ENCODE measurements around the gene LHCGR. TPM values are rescaled to one million over a fixed set of nuclear protein-coding genes. Genes with fewer than 3 reads are reported as not detected.

LHCGR gene
- total and polyA plus RNA-seq, 2 experiments from 2014 or later, result 0.45 to 0.66 TPM

- peak overlapping the region; percentile 69 for H3K4me2 ChIP-seq
- H3K36me3 ChIP-seq (ENCODE audit: insufficient read depth), result no peaks in the 10 kb centered on the region
- H2AFZ ChIP-seq, result peak overlapping the region; percentile 75; the same call in 1 of the 2 replicates
- H3K4me3 ChIP-seq, result no peak overlapping the region
- H4K20me1 ChIP-seq (replicated peaks; ENCODE audit: insufficient read depth), result no peaks in the 10 kb centered on the region
- H3K27me3 ChIP-seq (ENCODE audit: insufficient read depth), result no peaks in the 10 kb centered on the region
- Mint-ChIP-seq H3K36me3 (ENCODE audit: low read depth) (no peaks in the 10 kb centered on the region), H3K27me3 (ENCODE audit: insufficient read depth, low read depth, poor library complexity) (no peaks in the 10 kb centered on the region), H3K4me3 (no peak overlapping the region), H3K27ac (no peak overlapping the region; the same call in 1 of the 2 replicates), H3K4me1 (peaks cover 34% of the 10 kb centered on the region), H3K9me3 (no peaks in the 10 kb centered on the region)
- 0 out of 2 replicates have a peak, but pooled peaks cover 6% of the 10 kb centered on the region for H3K9me2 ChIP-seq (ENCODE audit: insufficient read depth)
- no peaks in the 10 kb centered on the region for H3K79me2 ChIP-seq (replicated peaks; ENCODE audit: insufficient read depth)
- TF ChIP-seq EZH2 (IDR thresholded peaks at IDR 0.05; ENCODE audit: low read depth, unreplicated experiment) (no peak), STAT1 (IDR thresholded peaks at IDR 0.05; ENCODE audit: unreplicated experiment) (no peak), EZH2phosphoT487 (IDR thresholded peaks at IDR 0.05; ENCODE audit: unreplicated experiment) (no peak), ZNF114 (CRISPR knock-in tag; IDR thresholded peaks at IDR 0.05) (no peak), ETS1 (IDR thresholded peaks at IDR 0.05) (no peak), CTCF (conservative IDR thresholded peaks at IDR 0.05; ENCODE audit: low read depth in 2 of 2) (no peak), POLR2AphosphoS5 (IDR thresholded peaks at IDR 0.05; ENCODE audit: low read depth) (no peak), NANOG (IDR thresholded peaks at IDR 0.05; ENCODE audit: borderline replicate concordance) (no peak), ZNF331 (CRISPR knock-in tag; IDR thresholded peaks at IDR 0.05; ENCODE audit: low read depth) (no peak), CREB1 (CRISPR knock-in tag; IDR thresholded peaks at IDR 0.05; ENCODE audit: low read depth) (no peak), JUNB (IDR thresholded peaks at IDR 0.05; ENCODE audit: unreplicated experiment) (no peak), REST (IDR thresholded peaks at IDR 0.05; ENCODE audit: unreplicated experiment) (no peak)
- TF ChIP-seq, protein P1, sequence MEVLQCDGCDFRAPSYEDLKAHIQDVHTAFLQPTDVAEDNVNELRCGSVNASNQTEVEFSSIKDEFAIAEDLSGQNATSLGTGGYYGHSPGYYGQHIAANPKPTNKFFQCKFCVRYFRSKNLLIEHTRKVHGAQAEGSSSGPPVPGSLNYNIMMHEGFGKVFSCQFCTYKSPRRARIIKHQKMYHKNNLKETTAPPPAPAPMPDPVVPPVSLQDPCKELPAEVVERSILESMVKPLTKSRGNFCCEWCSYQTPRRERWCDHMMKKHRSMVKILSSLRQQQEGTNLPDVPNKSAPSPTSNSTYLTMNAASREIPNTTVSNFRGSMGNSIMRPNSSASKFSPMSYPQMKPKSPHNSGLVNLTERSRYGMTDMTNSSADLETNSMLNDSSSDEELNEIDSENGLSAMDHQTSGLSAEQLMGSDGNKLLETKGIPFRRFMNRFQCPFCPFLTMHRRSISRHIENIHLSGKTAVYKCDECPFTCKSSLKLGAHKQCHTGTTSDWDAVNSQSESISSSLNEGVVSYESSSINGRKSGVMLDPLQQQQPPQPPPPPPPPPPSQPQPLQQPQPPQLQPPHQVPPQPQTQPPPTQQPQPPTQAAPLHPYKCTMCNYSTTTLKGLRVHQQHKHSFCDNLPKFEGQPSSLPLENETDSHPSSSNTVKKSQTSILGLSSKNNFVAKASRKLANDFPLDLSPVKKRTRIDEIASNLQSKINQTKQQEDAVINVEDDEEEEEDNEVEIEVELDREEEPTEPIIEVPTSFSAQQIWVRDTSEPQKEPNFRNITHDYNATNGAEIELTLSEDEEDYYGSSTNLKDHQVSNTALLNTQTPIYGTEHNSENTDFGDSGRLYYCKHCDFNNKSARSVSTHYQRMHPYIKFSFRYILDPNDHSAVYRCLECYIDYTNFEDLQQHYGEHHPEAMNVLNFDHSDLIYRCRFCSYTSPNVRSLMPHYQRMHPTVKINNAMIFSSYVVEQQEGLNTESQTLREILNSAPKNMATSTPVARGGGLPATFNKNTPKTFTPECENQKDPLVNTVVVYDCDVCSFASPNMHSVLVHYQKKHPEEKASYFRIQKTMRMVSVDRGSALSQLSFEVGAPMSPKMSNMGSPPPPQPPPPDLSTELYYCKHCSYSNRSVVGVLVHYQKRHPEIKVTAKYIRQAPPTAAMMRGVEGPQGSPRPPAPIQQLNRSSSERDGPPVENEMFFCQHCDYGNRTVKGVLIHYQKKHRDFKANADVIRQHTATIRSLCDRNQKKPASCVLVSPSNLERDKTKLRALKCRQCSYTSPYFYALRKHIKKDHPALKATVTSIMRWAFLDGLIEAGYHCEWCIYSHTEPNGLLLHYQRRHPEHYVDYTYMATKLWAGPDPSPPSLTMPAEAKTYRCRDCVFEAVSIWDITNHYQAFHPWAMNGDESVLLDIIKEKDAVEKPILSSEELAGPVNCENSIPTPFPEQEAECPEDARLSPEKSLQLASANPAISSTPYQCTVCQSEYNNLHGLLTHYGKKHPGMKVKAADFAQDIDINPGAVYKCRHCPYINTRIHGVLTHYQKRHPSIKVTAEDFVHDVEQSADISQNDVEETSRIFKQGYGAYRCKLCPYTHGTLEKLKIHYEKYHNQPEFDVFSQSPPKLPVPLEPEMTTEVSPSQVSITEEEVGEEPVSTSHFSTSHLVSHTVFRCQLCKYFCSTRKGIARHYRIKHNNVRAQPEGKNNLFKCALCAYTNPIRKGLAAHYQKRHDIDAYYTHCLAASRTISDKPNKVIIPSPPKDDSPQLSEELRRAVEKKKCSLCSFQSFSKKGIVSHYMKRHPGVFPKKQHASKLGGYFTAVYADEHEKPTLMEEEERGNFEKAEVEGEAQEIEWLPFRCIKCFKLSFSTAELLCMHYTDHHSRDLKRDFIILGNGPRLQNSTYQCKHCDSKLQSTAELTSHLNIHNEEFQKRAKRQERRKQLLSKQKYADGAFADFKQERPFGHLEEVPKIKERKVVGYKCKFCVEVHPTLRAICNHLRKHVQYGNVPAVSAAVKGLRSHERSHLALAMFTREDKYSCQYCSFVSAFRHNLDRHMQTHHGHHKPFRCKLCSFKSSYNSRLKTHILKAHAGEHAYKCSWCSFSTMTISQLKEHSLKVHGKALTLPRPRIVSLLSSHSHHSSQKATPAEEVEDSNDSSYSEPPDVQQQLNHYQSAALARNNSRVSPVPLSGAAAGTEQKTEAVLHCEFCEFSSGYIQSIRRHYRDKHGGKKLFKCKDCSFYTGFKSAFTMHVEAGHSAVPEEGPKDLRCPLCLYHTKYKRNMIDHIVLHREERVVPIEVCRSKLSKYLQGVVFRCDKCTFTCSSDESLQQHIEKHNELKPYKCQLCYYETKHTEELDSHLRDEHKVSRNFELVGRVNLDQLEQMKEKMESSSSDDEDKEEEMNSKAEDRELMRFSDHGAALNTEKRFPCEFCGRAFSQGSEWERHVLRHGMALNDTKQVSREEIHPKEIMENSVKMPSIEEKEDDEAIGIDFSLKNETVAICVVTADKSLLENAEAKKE (CRISPR knock-in tag; IDR thresholded peaks at IDR 0.05), result no peak
- no peaks in the 10 kb centered on the region for H3F3A ChIP-seq (replicated peaks; ENCODE audit: low read depth)
- H3K27ac ChIP-seq (ENCODE audit: low read depth), result no peak overlapping the region
- peaks cover 23% of the 10 kb centered on the region for H3K4me1 ChIP-seq (ENCODE audit: insufficient read depth)
- ATAC-seq (peak; percentile 59; the same call in 2 of the 3 replicates), DNase-seq (ENCODE audit: low spot score) (peak; percentile 13)
Observed at GRCh38 chr2:48790407-48791170, 35.1 kb upstream of the LHCGR start.

All from GM23338 (cell line).